Nephron (organoid): ENCODE results near the gene MARK1.

ENCODE experiments used
- H3K27ac Mint-ChIP-seq, 3 experiments: 2 replicates each; pipeline ENCODE4 v1.8.0; 2020; ENCODE audit warnings: mixed read lengths in 3 of 3, mild to moderate bottlenecking in 2 of 3, moderate library complexity in 1 of 3
- H3K27me3 Mint-ChIP-seq: 2 replicates; pipeline ENCODE4 v1.8.0; 2021; ENCODE audit warnings: low read depth, mild to moderate bottlenecking, moderate library complexity, mixed read lengths
- H3K36me3 Mint-ChIP-seq: 2 replicates; pipeline ENCODE4 v1.8.0; 2020; ENCODE audit warnings: low read depth, mixed read lengths
- H3K4me1 Mint-ChIP-seq: 2 replicates; pipeline ENCODE4 v1.8.0; 2020; ENCODE audit warnings: mixed read lengths
- H3K4me3 Mint-ChIP-seq, 3 experiments: 2 replicates each; pipeline ENCODE4 v1.8.0; 2020; ENCODE audit warnings: mild to moderate bottlenecking in 3 of 3, mixed read lengths in 3 of 3, moderate library complexity in 2 of 3
- H3K9me3 Mint-ChIP-seq: 2 replicates; pipeline ENCODE4 v1.8.0; 2020; ENCODE audit warnings: mixed read lengths
- TF ChIP-seq, protein P1 (sequence below), 3 experiments: fragments of 200-600 bp; sonication (generic); IDR thresholded peaks; one replicate each; pipeline ENCODE4 v1.5.0; 2021; ENCODE audit warnings: antibody characterized with exemption in 3 of 3; ENCODE audit not compliant: unreplicated experiment in 3 of 3

MARK1 gene

DNA sequence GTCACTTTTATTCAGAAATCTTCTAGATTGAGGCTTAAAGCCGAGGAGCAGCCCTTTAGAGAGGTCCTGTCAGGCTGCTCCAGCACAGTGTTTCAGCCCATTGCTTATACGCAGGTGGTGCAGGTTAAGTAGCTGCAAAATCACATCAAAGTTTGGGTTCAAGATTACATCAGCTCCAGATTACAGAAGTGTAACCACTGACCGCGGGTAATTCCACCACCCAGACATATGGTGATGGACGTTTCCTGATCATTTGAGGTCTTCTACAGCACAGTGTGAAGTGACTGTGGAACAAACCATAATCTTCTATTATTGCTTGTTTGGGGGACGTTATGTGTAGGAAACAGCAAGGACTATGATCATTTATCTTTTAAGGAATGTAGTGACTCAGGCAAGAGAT, 174.0 kb downstream of the MARK1 start:
- H3K4me3 Mint-ChIP-seq: no peak overlapping the region
- H3K27me3 Mint-ChIP-seq: peaks cover 9% of the 10 kb centered on the region
- H3K36me3 Mint-ChIP-seq: no peaks in the 10 kb centered on the region
- no peak overlapping the region for H3K27ac Mint-ChIP-seq
- H3K9me3 Mint-ChIP-seq: no peaks in the 10 kb centered on the region
- peaks cover 11% of the 10 kb centered on the region for H3K4me1 Mint-ChIP-seq
- TF ChIP-seq, protein P1, sequence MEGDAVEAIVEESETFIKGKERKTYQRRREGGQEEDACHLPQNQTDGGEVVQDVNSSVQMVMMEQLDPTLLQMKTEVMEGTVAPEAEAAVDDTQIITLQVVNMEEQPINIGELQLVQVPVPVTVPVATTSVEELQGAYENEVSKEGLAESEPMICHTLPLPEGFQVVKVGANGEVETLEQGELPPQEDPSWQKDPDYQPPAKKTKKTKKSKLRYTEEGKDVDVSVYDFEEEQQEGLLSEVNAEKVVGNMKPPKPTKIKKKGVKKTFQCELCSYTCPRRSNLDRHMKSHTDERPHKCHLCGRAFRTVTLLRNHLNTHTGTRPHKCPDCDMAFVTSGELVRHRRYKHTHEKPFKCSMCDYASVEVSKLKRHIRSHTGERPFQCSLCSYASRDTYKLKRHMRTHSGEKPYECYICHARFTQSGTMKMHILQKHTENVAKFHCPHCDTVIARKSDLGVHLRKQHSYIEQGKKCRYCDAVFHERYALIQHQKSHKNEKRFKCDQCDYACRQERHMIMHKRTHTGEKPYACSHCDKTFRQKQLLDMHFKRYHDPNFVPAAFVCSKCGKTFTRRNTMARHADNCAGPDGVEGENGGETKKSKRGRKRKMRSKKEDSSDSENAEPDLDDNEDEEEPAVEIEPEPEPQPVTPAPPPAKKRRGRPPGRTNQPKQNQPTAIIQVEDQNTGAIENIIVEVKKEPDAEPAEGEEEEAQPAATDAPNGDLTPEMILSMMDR (IDR thresholded peaks at IDR 0.05; ENCODE audit: unreplicated experiment in 3 of 3): no peak

DNA sequence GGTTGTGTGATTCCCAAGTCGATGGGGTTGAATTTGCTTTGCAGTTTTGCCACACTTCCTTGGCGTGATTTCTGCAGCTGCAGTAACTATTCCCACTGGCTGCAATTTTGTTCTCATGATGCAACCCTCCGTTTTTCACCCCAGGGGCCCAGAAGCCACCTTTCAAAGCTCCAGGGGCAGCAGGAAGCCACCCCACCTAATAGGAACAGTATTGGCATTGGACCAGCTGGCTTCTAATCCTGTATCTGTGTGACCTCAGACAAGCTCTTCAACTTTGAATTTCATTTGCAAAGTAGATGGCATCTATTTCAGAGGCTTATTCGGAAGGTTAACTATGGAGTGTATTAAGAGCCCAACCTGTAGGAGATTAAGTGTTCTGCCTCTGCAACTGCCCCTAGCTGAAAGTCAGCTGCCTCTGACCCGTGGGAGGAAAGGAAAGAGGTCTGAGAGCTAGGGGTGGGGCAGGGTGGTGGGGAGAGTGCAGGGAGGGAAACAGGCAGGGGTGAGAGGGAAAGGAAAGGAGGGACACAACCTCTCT, 174.9 kb downstream of the MARK1 start:
- H3K4me3 Mint-ChIP-seq: no peak overlapping the region
- no peaks in the 10 kb centered on the region for H3K9me3 Mint-ChIP-seq
- H3K27ac Mint-ChIP-seq: no peak overlapping the region
- peaks cover 11% of the 10 kb centered on the region for H3K4me1 Mint-ChIP-seq
- H3K27me3 Mint-ChIP-seq: peaks cover 9% of the 10 kb centered on the region
- TF ChIP-seq, protein P1 (IDR thresholded peaks at IDR 0.05; ENCODE audit: unreplicated experiment in 3 of 3): no peak
- H3K36me3 Mint-ChIP-seq: no peaks in the 10 kb centered on the region

DNA sequence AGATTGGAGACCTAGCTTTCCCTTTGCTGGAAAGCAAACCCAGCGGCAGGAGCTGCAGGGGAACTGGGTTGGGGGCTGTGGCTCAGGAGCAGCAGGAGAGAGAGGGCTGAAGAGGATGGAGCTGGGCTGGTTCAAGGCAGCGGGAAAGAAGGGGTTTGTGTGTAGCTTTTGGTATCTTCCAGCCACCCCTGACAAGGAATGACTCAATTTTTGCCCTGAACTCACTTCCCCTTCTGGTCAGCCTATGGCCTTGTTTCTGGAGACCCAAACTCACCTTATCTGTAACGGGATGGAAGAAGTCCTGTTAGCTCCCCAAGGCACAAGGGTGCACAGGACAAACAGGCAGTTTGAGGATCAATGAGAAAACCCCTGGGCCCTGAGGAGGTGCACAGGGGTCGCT, 175.4 kb downstream of the MARK1 start:
- peaks cover 11% of the 10 kb centered on the region for H3K4me1 Mint-ChIP-seq
- peaks cover 11% of the 10 kb centered on the region for H3K27me3 Mint-ChIP-seq
- no peak overlapping the region for H3K27ac Mint-ChIP-seq
- H3K36me3 Mint-ChIP-seq: no peaks in the 10 kb centered on the region
- TF ChIP-seq, protein P1 (IDR thresholded peaks at IDR 0.05; ENCODE audit: unreplicated experiment in 3 of 3): no peak
- H3K4me3 Mint-ChIP-seq: no peak overlapping the region
- no peaks in the 10 kb centered on the region for H3K9me3 Mint-ChIP-seq

DNA sequence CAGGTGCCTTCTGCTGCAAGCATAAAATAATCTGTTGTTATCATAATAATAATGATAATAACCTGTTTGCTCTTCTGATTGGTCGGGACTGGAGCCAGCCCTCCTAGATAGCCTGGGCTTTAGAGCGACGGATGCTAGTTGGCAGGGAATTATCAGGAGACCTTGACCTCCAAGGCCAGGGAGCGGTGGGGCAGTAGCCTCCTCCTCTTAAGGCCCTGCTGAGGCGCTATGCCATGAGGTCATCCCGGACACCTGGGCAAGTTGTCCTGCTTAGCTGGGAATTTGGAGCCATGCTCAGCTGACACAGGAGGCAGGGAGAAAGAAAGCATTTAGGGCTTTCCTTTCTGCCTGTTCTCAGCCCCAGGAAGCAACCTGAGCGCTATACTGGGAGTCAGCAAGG, 177.8 kb downstream of the MARK1 start:
- peaks cover 8% of the 10 kb centered on the region for H3K4me1 Mint-ChIP-seq
- H3K36me3 Mint-ChIP-seq: no peaks in the 10 kb centered on the region
- no peak overlapping the region for H3K4me3 Mint-ChIP-seq
- H3K9me3 Mint-ChIP-seq: no peaks in the 10 kb centered on the region
- TF ChIP-seq, protein P1 (IDR thresholded peaks at IDR 0.05; ENCODE audit: unreplicated experiment in 3 of 3): no peak
- H3K27ac Mint-ChIP-seq: no peak overlapping the region
- H3K27me3 Mint-ChIP-seq: peaks cover 12% of the 10 kb centered on the region

DNA sequence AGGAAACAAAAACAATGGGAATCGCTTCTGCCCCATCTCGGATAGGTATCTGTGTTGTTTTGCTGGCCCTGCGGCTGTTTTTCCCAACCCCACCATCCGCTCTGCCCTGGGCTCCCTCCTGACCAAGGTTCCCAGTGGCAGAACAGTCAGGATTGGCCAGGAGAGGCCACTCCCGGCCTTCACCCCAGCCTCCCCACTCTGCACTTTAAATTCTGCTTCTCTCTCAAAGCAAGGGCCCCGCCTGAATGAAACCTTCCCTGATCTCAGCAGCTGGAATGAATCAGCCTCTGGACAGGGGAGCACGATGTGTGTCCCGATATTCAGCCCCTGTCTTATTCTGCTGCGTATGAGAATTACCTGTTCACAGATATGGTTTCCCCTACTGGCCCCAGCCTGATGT, 178.5 kb downstream of the MARK1 start:
- Mint-ChIP-seq H3K4me1 (peaks cover 4% of the 10 kb centered on the region), H3K36me3 (no peaks in the 10 kb centered on the region), H3K27me3 (peaks cover 16% of the 10 kb centered on the region), H3K27ac (peak overlapping the region in 1 of 3 experiments; percentile 51), H3K9me3 (no peaks in the 10 kb centered on the region), H3K4me3 (no peak overlapping the region)
- TF ChIP-seq, protein P1 (IDR thresholded peaks at IDR 0.05; ENCODE audit: unreplicated experiment in 3 of 3): no peak

DNA sequence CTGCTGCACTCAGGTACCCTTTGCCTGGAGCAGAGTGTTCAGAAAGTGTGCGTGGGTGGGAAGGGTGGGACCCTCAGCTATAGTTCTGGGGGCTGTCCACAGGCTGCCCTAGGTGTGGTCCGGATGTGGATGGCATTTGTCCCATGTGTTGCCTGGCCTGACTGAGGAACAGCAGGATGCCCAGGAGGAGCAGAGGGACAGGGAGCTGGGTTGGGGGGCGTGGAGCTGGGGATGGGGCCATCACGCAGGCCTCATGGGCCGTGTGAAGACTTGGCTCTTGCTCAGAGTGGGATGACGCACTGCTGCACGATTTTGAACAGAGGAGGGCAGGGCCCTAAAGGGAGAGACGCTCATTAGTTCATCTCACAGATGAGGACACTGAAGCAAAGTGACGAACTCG, 179.2 kb downstream of the MARK1 start:
- peaks cover 4% of the 10 kb centered on the region for H3K4me1 Mint-ChIP-seq
- no peaks in the 10 kb centered on the region for H3K9me3 Mint-ChIP-seq
- H3K27ac Mint-ChIP-seq: peak overlapping the region in 1 of 3 experiments; percentile 51
- TF ChIP-seq, protein P1 (IDR thresholded peaks at IDR 0.05; ENCODE audit: unreplicated experiment in 3 of 3): no peak
- no peaks in the 10 kb centered on the region for H3K36me3 Mint-ChIP-seq
- H3K4me3 Mint-ChIP-seq: no peak overlapping the region
- H3K27me3 Mint-ChIP-seq: peaks cover 18% of the 10 kb centered on the region
